OCI-LY3 (cell line): ENCODE data around the gene AGTR1.

Experiments
- CTCF ChIP-seq: fragments of 200-600, 300-600 bp; sonication (generic); IDR thresholded peaks from 2 replicates; pipeline ENCODE4 v1.5.1; 2014; ENCODE audit warnings: antibody characterized with exemption, low read length, low read depth
- EZH2phosphoT487 ChIP-seq: fragments of 200-600 bp; shearing (Covaris generic); IDR thresholded peaks from 2 replicates; pipeline ENCODE4 v1.6.1; 2018; ENCODE audit warnings: antibody characterized with exemption, mixed run types, low read depth

- TF ChIP-seq CTCF: no peak
- no peak for TF ChIP-seq EZH2phosphoT487
Observed at GRCh38 chr3:148789146-148789545, 91.4 kb downstream of the AGTR1 start.
